ENCODE results near the gene CIB4.

Gene CIB4

GRCh38 chr2:26640781-26641564 is at the start of gene CIB4:
Gene CIB4, minus strand, starts transcription at chr2:26641366. Its CDS starts 52 bp downstream, at chr2:26641314.
- DNase-seq = no peak

GRCh38 chr2:26687801-26688200 is 46.6 kb upstream of the CIB4 start:
- DNase-seq = no peak

GRCh38 chr2:26687328-26687727 is 46.2 kb upstream of the CIB4 start:
- no peak for DNase-seq

GRCh38 chr2:26685989-26686839 is 45.0 kb upstream of the CIB4 start:
- DNase-seq = no peak

- no peak for DNase-seq
Observed at GRCh38 chr2:26685341-26685740, 44.2 kb upstream of the CIB4 start.

- no peak for DNase-seq
Observed at GRCh38 chr2:26683583-26683982, 42.4 kb upstream of the CIB4 start.

- DNase-seq = no peak
Observed at GRCh38 chr2:26682155-26682554, 41.0 kb upstream of the CIB4 start.

- DNase-seq = no peak
Observed at GRCh38 chr2:26681656-26682055, 40.5 kb upstream of the CIB4 start.

- DNase-seq = no peak
Observed at GRCh38 chr2:26679867-26680266, 38.7 kb upstream of the CIB4 start.

GRCh38 chr2:26678035-26678434 is 36.9 kb upstream of the CIB4 start:
- no peak for DNase-seq

GRCh38 chr2:26675651-26676255 is 34.6 kb upstream of the CIB4 start:
- DNase-seq = no peak

- no peak for DNase-seq
Observed at GRCh38 chr2:26674771-26675170, 33.6 kb upstream of the CIB4 start.

GRCh38 chr2:26674002-26674751 is 33.0 kb upstream of the CIB4 start:
- DNase-seq = no peak

- no peak for DNase-seq
Observed at GRCh38 chr2:26672818-26673393, 31.7 kb upstream of the CIB4 start.

GRCh38 chr2:26672112-26672817 is 31.1 kb upstream of the CIB4 start:
- DNase-seq = no peak

- DNase-seq = no peak
Observed at GRCh38 chr2:26671691-26672090, 30.5 kb upstream of the CIB4 start.

- no peak for DNase-seq
Observed at GRCh38 chr2:26670931-26671460, 29.8 kb upstream of the CIB4 start.

- DNase-seq = no peak
Observed at GRCh38 chr2:26670171-26670570, 29.0 kb upstream of the CIB4 start.

GRCh38 chr2:26668856-26669750 is 27.9 kb upstream of the CIB4 start:
- no peak for DNase-seq

GRCh38 chr2:26668041-26668440 is 26.9 kb upstream of the CIB4 start:
- DNase-seq = no peak

GRCh38 chr2:26666671-26667070 is 25.5 kb upstream of the CIB4 start:
- no peak for DNase-seq
